GM12801 (cell line): ENCODE results near the gene LGALS3.

Experiments
- TF ChIP-seq, protein P1 (sequence below): IDR thresholded peaks from one replicate; pipeline ENCODE4 v1.5.1; 2011; ENCODE audit warnings: control low read depth; ENCODE audit not compliant: insufficient read length; ENCODE audit errors: extremely low read depth

The LGALS3 gene

GRCh38 chr14:55097881-55098560 is 31.0 kb upstream of the LGALS3 start:
- TF ChIP-seq, protein P1, sequence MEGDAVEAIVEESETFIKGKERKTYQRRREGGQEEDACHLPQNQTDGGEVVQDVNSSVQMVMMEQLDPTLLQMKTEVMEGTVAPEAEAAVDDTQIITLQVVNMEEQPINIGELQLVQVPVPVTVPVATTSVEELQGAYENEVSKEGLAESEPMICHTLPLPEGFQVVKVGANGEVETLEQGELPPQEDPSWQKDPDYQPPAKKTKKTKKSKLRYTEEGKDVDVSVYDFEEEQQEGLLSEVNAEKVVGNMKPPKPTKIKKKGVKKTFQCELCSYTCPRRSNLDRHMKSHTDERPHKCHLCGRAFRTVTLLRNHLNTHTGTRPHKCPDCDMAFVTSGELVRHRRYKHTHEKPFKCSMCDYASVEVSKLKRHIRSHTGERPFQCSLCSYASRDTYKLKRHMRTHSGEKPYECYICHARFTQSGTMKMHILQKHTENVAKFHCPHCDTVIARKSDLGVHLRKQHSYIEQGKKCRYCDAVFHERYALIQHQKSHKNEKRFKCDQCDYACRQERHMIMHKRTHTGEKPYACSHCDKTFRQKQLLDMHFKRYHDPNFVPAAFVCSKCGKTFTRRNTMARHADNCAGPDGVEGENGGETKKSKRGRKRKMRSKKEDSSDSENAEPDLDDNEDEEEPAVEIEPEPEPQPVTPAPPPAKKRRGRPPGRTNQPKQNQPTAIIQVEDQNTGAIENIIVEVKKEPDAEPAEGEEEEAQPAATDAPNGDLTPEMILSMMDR = no peak

DNA sequence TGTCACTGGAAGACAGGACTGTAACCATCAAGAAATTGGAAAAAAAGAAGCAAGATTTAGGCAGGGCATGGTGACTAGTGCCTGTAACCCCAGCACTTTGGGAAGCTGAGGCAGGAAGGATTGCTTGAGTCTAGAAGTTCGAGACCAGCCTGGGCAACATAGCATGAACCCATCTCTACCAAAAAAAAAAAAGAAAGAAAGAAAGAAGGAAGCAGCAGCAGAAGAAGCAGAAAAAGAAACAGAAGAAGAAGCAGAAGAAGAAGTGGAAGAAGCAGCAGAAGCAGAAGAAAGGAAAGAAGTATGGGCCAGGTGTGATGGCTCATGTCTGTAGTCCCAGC is 30.5 kb upstream of the LGALS3 start:
- TF ChIP-seq, protein P1 = no peak

DNA sequence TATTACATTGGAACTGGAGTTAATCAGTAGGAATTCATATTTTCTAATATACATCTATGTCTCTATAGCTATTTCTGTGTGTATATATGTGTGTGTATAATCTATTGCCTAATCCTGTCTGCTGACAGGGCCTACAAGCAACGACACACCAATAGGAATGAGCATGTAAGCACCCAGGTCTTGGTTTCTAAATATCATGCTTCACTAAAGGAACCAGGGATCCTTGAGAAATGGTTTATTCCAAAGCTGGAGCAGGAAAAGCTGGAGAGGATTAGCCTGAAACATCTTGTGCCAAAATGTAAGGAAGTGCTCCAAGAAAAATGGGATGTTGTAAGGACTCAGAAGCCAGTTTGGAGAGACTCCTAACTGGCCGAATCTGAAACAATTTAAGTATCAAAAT is 29.3 kb upstream of the LGALS3 start:
- TF ChIP-seq, protein P1 = no peak

- TF ChIP-seq, protein P1 = no peak
Observed at GRCh38 chr14:55101698-55102097, 27.4 kb upstream of the LGALS3 start.

DNA sequence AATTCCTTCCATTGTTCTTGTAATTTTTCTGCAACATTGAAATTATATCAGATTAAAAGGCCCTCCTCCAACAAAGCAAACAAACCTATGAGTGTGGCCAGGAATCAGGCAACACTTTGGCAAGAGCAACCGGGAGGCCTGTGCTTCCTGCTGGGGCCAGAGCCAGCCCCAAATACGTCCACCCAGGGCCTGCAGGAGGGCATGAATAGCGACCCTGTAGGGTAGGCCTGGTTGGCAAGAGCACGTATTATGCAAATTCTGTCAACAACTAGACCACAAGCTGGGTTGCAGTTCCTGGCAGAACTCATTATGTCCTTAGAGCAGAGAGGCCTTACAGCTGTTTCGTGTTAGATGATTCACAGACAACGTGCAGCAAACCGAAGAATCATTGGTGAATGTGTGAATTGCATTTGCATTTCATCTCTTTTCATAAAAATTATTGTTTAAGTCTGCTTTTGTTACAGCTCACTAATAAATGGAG is 26.9 kb upstream of the LGALS3 start:
- TF ChIP-seq, protein P1 = no peak

DNA sequence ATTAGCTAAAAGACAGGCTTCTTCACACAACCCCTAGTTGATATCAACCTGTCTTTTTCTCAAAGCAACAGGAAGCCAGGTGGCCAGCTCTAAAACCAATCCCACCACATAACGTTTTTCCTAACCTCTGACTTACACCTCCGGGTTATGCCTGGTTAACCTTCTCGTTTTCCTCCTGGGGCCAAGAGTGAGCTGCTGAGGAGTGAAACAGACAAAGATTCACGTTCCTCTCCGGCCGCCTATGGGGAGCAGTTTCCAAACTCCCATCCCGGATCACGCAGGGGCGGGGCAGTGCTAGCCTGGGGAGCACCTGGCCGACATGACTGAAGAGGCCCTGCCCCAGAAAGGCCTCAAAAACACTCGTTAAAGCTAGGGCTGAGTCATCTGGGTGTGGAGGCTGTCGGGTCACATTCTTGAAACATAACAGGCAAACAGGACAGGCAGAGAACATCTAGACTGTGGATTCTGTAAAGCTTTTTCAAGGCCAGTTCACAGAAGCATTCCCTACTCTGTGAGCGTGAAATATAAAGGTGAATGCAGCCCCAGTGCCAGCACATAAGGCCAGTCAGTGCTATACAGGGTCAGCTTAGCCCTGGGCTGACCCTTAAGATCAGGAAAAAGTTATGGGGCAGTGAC is 25.9 kb upstream of the LGALS3 start:
- TF ChIP-seq, protein P1 = no peak

GRCh38 chr14:55103971-55104954 is 24.8 kb upstream of the LGALS3 start:
- TF ChIP-seq, protein P1 = no peak
